C4-2B (cell line): ENCODE measurements around the gene SMARCA2.

Experiments used
- ZFX ChIP-seq: fragments of 450-650 bp; IDR thresholded peaks from 2 replicates; pipeline ENCODE4 v1.6.1; 2017
- TF ChIP-seq, protein P1 (sequence below): fragments of 450-650 bp; conservative IDR thresholded peaks from 2 replicates; pipeline ENCODE4 v1.5.1; 2017; ENCODE audit warnings: mild to moderate bottlenecking

DNA sequence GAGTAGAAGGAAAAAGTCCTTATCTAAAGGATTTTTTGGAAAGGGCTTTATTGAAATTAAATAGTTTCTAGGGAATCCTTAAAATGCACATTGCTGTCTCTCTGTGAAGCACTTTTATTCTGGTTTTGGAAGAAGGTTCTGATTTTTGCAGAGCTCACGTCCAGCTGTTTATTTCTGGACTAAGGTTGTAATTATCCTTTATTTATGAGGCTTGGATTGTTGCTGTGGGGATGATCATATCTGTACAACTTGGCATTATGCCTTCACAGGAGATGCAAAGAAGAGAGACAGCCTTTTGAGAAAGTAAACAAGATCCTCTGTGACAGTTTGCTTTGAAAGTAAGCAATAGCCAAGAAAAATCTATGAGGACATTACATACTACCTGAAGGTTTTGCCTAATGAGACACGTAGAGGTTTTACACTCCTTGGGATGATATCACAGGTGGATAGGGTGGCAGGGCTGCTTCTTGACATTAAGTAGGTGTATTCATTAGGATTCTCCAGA lies 14.6 kb downstream of the SMARCA2 start:
- TF ChIP-seq, protein P1, sequence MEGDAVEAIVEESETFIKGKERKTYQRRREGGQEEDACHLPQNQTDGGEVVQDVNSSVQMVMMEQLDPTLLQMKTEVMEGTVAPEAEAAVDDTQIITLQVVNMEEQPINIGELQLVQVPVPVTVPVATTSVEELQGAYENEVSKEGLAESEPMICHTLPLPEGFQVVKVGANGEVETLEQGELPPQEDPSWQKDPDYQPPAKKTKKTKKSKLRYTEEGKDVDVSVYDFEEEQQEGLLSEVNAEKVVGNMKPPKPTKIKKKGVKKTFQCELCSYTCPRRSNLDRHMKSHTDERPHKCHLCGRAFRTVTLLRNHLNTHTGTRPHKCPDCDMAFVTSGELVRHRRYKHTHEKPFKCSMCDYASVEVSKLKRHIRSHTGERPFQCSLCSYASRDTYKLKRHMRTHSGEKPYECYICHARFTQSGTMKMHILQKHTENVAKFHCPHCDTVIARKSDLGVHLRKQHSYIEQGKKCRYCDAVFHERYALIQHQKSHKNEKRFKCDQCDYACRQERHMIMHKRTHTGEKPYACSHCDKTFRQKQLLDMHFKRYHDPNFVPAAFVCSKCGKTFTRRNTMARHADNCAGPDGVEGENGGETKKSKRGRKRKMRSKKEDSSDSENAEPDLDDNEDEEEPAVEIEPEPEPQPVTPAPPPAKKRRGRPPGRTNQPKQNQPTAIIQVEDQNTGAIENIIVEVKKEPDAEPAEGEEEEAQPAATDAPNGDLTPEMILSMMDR: no peak
- no peak for TF ChIP-seq ZFX
